GM12872 (cell line): ENCODE results near the gene ACSL6.

Experiments
- CTCF ChIP-seq: IDR thresholded peaks from 3 replicates; pipeline ENCODE4 v1.5.1; 2011; ENCODE audit warnings: low read depth, mild to moderate bottlenecking, low read length, moderate library complexity; ENCODE audit not compliant: insufficient read depth

Gene ACSL6

DNA sequence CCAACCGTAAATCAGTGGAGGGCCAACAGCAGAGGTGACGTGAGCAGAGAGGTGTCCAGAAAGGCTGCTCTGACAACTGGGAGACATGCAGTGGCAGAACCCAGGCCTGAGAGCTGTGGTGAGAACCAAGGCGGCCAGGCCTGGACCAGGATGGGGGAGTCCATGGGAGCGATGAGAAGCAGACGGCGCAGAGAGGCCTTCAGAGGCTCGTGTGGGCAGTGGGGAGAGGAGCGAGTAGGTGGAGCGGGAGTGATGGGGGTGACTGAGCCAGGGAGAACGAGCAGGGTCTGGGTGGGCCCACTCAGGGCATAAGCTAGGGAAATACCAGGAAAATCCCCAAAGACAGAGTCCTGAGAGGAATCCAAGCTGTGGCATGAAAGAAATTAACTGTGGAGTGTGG lies 41.1 kb upstream of the ACSL6 start:
- no peak for TF ChIP-seq CTCF

DNA sequence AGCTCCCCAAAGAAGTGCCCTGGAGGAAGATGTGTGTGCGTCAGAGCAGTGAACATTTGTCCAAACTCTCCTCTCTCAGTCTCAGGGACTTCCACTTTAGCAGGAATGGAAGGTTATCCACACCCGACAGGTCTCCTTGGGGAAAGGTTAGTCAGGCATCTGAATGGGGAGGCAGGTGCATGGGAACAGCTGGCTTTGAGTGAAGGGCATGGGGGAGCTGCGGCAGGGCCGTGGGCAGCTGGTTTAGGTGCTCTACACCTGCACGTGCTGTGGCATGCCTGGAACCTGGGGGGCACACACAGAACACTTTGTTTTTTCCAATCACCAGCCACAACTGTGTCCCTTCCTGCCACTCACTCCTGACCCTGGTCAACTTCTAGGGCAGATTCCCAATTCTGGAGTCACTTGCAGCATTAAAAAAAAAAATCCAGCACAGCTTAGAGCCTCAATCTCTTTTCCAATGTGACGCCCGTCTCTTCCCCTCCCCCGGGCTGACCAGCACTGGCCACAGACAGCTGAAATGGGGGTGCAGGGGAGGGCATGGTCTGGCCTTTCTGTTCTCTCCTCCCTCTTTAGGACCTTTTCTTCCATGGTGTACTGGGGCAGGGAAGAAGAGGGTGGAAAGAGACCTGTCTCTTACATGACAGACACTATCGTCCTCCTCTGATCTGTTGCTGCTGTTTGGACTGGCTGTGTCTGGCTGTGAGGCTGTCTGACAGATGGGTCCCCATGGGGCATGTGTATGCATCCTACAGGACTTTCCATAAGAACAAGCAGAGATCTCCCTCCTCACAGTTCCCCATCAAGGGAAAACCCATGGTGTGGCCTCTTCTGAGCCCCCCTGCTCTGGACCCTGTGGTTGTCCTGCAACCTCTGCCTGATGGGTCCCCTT lies 39.4 kb upstream of the ACSL6 start:
- no peak for TF ChIP-seq CTCF

DNA sequence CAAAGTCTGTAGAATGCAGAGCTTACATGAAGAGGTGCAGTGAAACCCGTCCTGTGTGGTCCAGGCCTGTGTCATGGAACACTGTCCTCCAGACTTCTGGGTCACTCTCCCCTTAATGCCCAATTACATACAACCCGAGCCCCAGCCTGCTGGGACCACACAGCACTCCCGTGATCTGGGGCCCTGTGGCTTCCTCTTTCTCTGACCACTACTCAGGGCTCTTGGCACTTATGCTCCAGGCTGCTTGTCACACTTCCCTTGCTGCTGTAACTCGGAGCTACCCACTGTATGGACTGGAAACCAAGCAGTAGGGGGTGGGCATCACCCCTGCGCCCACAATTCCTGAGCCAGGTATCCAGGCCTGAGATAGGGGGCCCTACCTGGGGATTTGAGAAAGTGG lies 38.7 kb upstream of the ACSL6 start:
- TF ChIP-seq CTCF = no peak

DNA sequence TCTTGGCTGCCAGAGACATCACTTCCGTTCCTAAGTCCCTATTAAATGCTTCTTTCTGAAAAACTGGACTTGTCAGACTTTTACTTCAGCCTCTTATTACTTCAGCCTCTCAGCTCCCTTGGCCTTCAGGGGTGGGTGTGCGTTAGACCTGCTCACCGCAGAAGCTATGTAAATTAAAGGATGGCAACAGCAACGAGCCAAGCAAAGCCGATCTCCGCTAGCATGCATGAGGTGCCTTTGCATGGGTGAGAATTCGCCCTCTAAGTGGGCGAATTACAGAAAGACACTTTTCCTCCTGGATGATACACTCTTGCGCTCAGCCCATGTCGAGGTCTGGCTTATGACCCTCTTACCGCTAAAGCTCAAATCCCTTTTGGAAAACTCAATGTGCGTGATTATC lies 38.1 kb upstream of the ACSL6 start:
- TF ChIP-seq CTCF = no peak

DNA sequence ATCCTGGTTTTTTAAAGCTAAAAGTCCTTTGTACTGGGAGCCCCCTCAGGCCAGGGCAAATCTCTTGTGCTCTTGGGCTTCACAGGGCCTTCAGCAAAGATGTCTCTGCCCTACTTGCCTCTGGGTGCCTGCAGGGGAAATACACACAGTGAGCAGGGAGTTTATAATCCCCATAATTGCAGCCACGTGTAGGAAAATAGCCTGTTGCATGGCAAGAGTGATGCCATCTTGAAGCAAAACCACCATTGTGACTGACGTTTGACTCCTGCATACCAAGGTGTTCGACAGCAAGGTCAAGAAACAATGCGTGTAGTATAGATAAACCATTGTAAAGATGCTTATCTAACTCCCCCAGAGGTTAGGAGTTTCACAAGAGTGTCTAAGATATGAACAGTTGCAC lies 37.6 kb upstream of the ACSL6 start:
- TF ChIP-seq CTCF = no peak

- TF ChIP-seq CTCF = no peak
Measured at GRCh38 chr5:132046880-132047299, 35.4 kb upstream of the ACSL6 start.

DNA sequence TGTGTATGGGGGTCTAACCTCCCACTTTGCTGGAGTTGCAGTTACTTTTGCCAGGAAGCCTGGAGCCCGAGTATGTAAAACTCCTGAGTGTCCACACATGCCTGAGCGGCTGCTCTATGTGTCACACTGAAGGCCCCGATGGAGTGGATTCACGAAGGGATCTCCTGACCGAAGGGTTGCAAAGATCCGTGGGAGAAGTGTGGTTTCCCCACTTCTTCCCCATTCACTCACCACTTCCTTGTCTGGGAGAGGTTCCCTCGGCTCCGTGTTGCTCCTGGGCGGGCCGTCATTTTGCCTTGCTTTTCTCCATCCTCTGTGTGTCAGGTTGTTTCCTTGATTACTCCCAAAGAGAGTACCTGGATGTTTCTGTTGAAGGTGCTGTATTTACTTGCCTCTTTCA lies 32.7 kb upstream of the ACSL6 start:
- no peak for TF ChIP-seq CTCF
